HUES6 (cell line): ENCODE data around the gene STARD3.

Experiments used
- H3K27ac ChIP-seq: 2 replicates; pipeline ENCODE4 v1.7.0; 2013; ENCODE audit warnings: low read depth, mild to moderate bottlenecking, low read length, inconsistent platforms
- H3K27me3 ChIP-seq: 2 replicates; pipeline ENCODE4 v1.6.1; 2013; ENCODE audit warnings: low read length; ENCODE audit not compliant: control insufficient read depth, insufficient read depth
- H3K36me3 ChIP-seq: 2 replicates; pipeline ENCODE4 v1.6.1; 2013; ENCODE audit warnings: low read length; ENCODE audit not compliant: control insufficient read depth, insufficient read depth
- H3K4me1 ChIP-seq: 2 replicates; pipeline ENCODE4 v1.6.1; 2013; ENCODE audit warnings: low read length; ENCODE audit not compliant: control insufficient read depth, insufficient read depth
- H3K4me3 ChIP-seq: 2 replicates; pipeline ENCODE4 v1.5.1; 2013; ENCODE audit warnings: low read depth, low read length
- H3K9ac ChIP-seq: one replicate; pipeline ENCODE4 v1.6.1; 2013; ENCODE audit warnings: mild to moderate bottlenecking, low read length
- H3K9me3 ChIP-seq: 2 replicates; pipeline ENCODE4 v1.6.1; 2013; ENCODE audit warnings: low read depth, low read length; ENCODE audit not compliant: control insufficient read depth, insufficient read depth

Gene STARD3

GRCh38 chr17:39679521-39680192 lies 42.7 kb downstream of the STARD3 start:
- H3K4me3 ChIP-seq: no peak overlapping the region
- H3K27ac ChIP-seq: no peak overlapping the region
- H3K36me3 ChIP-seq: peaks cover 24% of the 10 kb centered on the region; the same call in 1 of the 2 replicates
- no peaks in the 10 kb centered on the region for H3K27me3 ChIP-seq
- H3K9ac ChIP-seq: no peak overlapping the region
- peaks cover 16% of the 10 kb centered on the region for H3K4me1 ChIP-seq
- no peaks in the 10 kb centered on the region for H3K9me3 ChIP-seq

GRCh38 chr17:39683295-39683939 lies 46.5 kb downstream of the STARD3 start:
- Histone ChIP-seq H3K9ac (no peak overlapping the region), H3K36me3 (peaks cover 20% of the 10 kb centered on the region; the same call in 1 of the 2 replicates), H3K4me3 (no peak overlapping the region), H3K4me1 (peaks cover 3% of the 10 kb centered on the region; the same call in 1 of the 2 replicates), H3K27me3 (no peaks in the 10 kb centered on the region), H3K27ac (no peak overlapping the region), H3K9me3 (no peaks in the 10 kb centered on the region)

- H3K9ac ChIP-seq: no peak overlapping the region
- no peaks in the 10 kb centered on the region for H3K9me3 ChIP-seq
- H3K36me3 ChIP-seq: peaks cover 17% of the 10 kb centered on the region; the same call in 1 of the 2 replicates
- no peak overlapping the region for H3K4me3 ChIP-seq
- peaks cover 12% of the 10 kb centered on the region for H3K4me1 ChIP-seq
- H3K27me3 ChIP-seq: no peaks in the 10 kb centered on the region
- no peak overlapping the region for H3K27ac ChIP-seq
Observed at GRCh38 chr17:39684369-39685192, 47.6 kb downstream of the STARD3 start.

- peak overlapping the region; percentile 92 for H3K9ac ChIP-seq
- peak overlapping the region; percentile 99 for H3K27ac ChIP-seq
- H3K36me3 ChIP-seq: peaks cover 9% of the 10 kb centered on the region; the same call in 1 of the 2 replicates
Observed at GRCh38 chr17:39687101-39687545, 50.2 kb downstream of the STARD3 start.

GRCh38 chr17:39687546-39688474 lies 50.9 kb downstream of the STARD3 start, which contains the start of gene PGAP3:
Gene PGAP3, minus strand, starts transcription at chr17:39688057. Its CDS starts 43 bp downstream, at chr17:39688014.
- Histone ChIP-seq H3K9ac (peak within 1 kb of the TSS; percentile 92), H3K27ac (peak within 1 kb of the TSS; percentile 99), H3K27me3 (no peaks in the 10 kb centered on the region), H3K4me3 (peak within 1 kb of the TSS; percentile 90), H3K9me3 (no peaks in the 10 kb centered on the region), H3K4me1 (peaks cover 24% of the 10 kb centered on the region), H3K36me3 (peaks cover 9% of the 10 kb centered on the region; the same call in 1 of the 2 replicates)

More at GRCh38 chr17:39687101-39687545, 50.2 kb downstream of the STARD3 start:
- no peaks in the 10 kb centered on the region for H3K27me3 ChIP-seq
- peak overlapping the region; percentile 90 for H3K4me3 ChIP-seq
- no peaks in the 10 kb centered on the region for H3K9me3 ChIP-seq
- H3K4me1 ChIP-seq: peaks cover 24% of the 10 kb centered on the region

GRCh38 chr17:39688475-39688835 lies 51.5 kb downstream of the STARD3 start:
- Histone ChIP-seq H3K36me3 (peaks cover 4% of the 10 kb centered on the region; the same call in 1 of the 2 replicates), H3K9me3 (no peaks in the 10 kb centered on the region), H3K4me1 (peaks cover 24% of the 10 kb centered on the region), H3K27ac (peak overlapping the region; percentile 99), H3K4me3 (peak overlapping the region; percentile 90), H3K27me3 (no peaks in the 10 kb centered on the region), H3K9ac (peak overlapping the region; percentile 92)

GRCh38 chr17:39688945-39689344 lies 52.0 kb downstream of the STARD3 start:
- Histone ChIP-seq H3K4me3 (peak overlapping the region; percentile 90), H3K9ac (peak overlapping the region; percentile 92), H3K36me3 (peaks cover 3% of the 10 kb centered on the region; the same call in 1 of the 2 replicates), H3K27ac (peak overlapping the region; percentile 99), H3K4me1 (peaks cover 24% of the 10 kb centered on the region), H3K9me3 (no peaks in the 10 kb centered on the region), H3K27me3 (no peaks in the 10 kb centered on the region)

- peaks cover 40% of the 10 kb centered on the region for H3K4me1 ChIP-seq
- no peaks in the 10 kb centered on the region for H3K27me3 ChIP-seq
- no peak overlapping the region for H3K9ac ChIP-seq
- no peak overlapping the region for H3K4me3 ChIP-seq
- no peaks in the 10 kb centered on the region for H3K36me3 ChIP-seq
- H3K9me3 ChIP-seq: no peaks in the 10 kb centered on the region
- H3K27ac ChIP-seq: no peak overlapping the region
Observed at GRCh38 chr17:39694593-39694992, 57.6 kb downstream of the STARD3 start.

- Histone ChIP-seq H3K4me1 (peaks cover 38% of the 10 kb centered on the region), H3K9me3 (no peaks in the 10 kb centered on the region), H3K9ac (peak overlapping the region; percentile 54), H3K27me3 (no peaks in the 10 kb centered on the region), H3K36me3 (no peaks in the 10 kb centered on the region), H3K27ac (no peak overlapping the region), H3K4me3 (no peak overlapping the region)
Observed at GRCh38 chr17:39695089-39695474, 58.1 kb downstream of the STARD3 start.

GRCh38 chr17:39696731-39697130 lies 59.8 kb downstream of the STARD3 start:
- Histone ChIP-seq H3K9me3 (no peaks in the 10 kb centered on the region), H3K4me1 (peaks cover 36% of the 10 kb centered on the region), H3K27me3 (no peaks in the 10 kb centered on the region), H3K27ac (no peak overlapping the region), H3K4me3 (peak overlapping the region; percentile 32; the same call in 1 of the 2 replicates), H3K36me3 (no peaks in the 10 kb centered on the region), H3K9ac (no peak overlapping the region)
